NCI-H1048 (cell line): ENCODE results near the gene CAND1.
A peak's percentile ranks its signal among the peaks of the same experiment; 100 is the strongest.

ENCODE experiments used
- DNase-seq: peaks from one replicate; lab custom pipeline; 2025; lab: John Stamatoyannopoulos, UW

Gene CAND1

DNA sequence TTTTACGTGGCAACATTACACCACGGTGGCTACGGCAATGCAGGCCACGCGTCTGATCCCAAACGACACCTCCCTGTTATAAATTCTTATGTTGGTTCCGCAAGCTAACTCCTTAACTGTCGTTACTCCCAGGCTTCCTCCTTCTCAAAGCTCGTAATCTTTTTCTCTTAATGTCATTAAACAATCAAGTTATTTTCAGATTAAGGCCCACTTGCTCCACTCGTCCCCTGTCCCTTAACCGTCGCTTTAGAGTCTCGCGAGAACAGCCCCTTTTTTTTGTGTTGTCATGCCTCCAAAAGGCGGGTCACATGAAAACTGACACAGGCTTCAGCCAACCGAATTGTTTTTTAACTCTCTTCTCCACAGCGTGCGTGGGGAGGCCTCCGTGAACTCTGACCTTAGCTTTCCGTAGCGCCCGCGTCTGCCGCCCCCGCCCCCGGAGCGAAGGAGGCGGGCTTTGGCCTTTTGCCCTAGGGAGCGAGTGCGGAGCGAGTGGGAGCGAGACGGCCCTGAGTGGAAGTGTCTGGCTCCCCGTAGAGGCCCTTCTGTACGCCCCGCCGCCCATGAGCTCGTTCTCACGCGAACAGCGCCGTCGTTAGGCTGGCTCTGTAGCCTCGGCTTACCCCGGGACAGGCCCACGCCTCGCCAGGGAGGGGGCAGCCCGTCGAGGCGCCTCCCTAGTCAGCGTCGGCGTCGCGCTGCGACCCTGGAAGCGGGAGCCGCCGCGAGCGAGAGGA lies at the start of gene CAND1:
CAND1 (plus strand) TSS at position 463 of the 737 bp plus-strand sequence. CDS start 360 bp downstream, outside the sequence.
- peak; percentile 87 for DNase-seq

DNA sequence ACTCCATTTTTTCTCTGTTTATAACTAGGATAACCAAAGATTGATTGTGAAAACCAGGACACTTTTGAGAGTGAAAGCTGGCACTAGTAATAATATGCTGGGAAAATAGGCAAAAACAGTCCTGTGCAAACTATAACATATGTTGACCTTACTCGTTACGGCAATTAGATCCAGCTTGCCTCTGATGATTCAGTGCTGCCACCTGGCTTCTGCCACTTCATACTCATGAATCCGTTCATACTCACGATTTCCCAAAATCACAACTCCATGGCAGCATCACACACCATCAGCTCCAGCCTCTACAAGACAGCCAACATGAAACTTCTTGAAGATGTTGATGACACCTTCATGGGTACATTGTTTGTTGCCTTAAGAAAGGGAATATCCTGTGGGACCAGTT lies 49.1 kb upstream of the CAND1 start:
- no peak for DNase-seq

DNA sequence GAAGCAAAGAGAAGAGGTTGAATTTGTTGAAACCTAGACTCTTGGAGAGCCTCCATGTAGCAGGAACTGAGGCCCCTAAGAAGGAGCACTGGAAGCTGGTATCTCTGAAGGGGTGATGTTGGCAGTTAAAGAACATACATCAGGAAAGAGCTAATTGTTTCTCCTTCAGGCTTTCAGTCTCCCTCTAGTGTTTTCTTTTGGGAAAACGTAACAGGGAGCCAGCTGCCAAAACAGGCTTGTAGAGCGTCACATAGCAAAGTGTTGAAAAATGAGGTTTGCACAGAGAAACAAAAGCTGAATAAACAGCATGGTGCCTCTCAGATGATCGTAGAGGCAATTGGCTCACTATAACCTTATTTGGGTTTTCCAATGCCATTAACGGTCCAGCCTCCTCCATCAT lies 46.9 kb upstream of the CAND1 start:
- DNase-seq, result no peak

DNA sequence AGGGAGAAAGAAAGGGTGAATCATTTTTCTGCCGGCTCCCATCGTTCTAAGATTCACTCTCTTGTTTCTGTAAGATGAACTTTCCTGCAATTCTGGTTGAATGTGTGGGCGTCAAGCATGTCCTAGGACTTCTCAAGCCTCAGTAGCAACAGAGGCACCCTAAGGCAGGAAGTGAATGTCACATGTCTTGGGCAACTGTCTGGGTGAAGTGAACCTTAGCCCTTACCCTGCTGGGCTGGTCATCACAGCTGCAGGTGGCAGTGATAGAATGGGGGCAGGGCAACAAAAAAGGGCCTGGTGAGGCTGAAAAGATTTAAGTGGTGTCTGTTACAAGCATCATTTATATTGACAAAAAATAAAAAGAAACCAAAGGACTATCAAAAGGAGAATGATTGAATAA lies 45.9 kb upstream of the CAND1 start:
- no peak for DNase-seq

DNA sequence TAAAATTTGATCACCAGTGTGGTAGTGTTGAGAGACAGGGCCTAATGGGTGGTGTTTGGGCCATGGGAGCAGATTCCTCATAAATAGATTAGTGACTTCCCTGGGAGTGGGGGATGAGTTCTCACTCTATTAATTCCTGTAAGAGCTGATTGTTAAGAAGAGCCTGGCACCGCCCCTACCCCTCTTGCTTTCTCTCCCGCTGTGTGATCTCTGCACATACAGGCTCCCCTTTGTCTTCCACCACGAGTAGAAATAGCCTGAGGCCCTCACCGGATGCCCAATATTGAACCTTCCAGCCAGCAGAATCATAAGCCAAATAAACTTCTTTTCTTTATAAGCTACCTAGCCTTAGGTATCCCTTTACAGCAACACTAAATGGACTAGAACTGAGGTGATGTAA lies 31.9 kb upstream of the CAND1 start:
- DNase-seq, result no peak

DNA sequence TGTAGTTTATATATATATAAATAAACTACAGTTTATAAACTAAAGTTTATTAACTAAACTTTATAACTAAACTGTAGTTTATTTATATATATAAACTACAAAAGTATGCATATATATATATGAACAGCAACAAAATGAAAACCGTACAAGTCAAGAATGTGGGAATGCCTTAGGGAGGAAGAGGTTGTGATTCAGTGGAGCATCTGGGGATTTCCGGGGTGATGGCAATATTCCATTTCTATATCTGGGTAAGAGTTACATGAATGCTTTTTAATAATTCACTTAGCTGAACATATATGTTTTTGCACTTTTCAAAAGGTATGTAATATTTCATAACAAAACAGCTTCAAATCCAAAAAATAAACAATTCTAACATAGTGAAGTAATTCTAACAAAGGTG lies 30.1 kb upstream of the CAND1 start:
- DNase-seq, result no peak

DNA sequence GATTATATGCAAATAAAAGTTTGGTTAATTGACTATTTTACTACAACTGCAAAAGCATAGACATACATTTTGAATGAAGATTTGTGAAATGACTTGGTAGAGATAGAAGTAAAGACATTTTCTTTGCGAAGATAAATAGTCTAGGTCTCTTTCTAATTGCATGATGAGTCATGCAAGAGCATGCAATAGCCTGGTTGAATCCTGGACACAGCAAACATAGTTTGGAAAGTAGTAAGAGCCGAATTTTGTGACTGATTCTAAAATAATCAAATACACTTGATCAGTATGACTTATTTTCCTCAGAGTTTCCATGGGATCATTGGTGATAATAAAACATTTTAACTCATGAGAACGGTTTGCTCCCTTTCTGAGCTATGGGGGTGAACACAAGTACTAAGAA lies 27.7 kb upstream of the CAND1 start:
- no peak for DNase-seq

DNA sequence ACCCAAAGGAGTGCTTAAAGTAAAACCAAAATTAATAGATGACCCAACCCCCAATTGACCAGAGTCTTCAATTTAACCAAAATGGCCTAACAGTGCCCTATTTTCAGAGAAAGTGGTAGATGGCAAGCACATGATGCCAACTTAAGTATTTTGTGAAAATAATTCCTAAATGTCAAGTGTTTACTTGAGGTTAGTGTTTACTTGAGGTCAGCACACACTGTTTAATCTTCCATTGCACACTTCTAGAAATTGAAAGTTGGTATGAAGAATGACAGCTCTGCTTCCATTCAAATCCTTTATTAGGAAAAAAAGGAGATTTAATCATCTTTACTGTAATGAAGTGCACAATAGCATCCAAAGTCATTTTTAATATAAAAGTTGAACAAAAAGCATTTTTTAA lies 25.9 kb upstream of the CAND1 start:
- no peak for DNase-seq

DNA sequence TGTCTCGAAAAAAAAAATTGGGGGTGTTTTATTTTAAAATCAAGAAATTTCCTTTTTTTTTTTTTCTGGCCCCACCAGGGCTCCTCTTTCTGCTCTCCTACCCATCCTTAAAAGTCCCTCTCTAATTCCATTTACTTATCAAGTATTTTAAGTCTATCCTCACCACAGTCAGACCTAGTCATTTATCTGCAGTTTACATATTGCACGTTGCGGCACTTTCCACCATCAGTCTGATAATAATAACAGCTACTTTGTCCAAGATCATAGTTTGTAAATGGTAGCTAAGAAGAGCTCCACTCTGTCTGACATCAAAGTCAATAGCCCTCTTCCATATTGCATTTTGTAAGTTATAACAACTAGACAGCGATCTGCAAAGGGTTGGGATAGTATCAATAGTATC lies 23.6 kb upstream of the CAND1 start:
- DNase-seq, result no peak

DNA sequence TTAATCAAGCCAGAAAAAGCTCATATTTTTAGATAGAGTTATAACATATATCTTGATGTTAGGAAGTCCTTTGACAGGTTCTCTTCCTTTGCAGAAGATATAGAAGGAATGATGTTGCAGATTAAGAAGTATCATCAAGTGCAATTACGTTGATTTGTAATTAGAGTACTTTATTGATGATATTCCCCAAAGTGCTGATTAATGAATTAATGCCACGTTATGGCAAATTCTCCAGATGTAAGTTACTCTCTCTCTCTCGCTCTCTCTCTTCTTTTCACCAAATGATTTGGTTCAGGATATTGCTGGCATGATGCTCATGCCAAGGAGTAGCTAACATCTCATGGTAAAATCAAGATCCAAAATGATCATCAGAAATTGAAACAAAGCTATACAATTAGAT lies 18.1 kb upstream of the CAND1 start:
- DNase-seq, result no peak

DNA sequence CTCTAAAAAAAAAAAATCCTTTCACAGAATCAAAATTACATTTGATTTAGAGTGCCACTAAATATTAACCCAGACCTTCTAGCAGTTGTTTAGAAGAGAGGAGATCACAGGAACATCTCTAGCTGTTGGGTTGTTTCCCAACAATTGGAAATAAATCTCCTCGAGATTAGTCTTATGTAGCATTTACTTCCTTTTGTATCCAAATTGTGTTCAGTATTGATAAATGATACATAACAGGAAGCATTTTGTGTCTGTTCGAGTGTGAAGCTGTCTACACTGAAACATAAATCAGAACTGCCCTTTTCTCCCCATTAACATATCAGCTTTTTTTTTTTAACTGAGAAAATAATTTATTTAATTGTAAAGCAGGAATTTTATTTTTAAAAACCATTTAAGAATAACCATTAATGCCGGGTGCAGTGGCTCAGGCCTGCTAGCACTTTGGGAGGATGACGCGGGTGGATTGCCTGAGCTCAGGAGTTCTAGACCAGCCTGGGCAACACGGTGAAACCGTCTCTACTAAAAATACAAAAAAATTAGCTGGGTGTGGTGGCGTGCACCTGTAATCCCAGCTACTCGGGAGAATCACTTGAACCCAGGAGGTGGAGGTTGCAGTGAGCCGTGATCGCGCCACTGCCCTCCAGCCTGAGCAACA lies 14.7 kb upstream of the CAND1 start:
- no peak for DNase-seq

DNA sequence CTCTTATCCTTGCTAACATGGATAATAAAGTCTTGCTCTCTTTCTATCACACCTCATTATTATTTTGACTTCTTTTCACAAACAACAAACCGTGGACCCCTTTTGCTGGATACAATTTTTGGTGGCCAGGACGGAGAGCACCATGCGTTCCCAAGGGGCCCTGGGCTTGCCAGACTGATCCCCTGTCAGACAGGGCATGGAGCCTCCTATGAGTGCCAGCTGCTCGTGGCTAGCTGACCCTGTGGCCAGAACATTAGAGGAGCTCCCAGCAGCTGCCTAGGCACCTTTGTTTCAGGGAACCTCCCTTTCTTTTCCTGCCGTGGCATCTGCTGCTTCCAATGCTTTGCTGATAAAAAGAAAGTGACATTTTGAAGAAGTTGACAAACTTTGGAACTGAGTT lies 12.5 kb upstream of the CAND1 start:
- no peak for DNase-seq

DNA sequence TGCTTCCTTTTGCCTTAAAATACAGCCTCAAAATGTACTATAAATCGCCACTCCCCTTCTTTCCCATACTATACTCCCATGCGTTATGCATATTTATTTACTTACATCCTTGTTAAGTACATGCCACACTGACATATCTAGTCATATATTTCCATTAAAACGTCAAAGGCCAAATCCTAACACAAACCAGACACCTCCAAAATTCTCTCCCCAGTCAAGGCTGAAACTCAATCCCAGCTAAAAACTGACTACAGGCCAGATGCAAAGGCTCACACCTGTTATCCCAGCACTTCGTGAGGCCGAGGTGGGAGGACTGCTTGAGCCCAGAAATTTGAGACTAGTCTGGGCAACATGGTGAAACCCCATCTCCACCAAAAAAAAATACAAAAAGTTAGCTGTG lies 5.7 kb upstream of the CAND1 start:
- DNase-seq, result no peak

DNA sequence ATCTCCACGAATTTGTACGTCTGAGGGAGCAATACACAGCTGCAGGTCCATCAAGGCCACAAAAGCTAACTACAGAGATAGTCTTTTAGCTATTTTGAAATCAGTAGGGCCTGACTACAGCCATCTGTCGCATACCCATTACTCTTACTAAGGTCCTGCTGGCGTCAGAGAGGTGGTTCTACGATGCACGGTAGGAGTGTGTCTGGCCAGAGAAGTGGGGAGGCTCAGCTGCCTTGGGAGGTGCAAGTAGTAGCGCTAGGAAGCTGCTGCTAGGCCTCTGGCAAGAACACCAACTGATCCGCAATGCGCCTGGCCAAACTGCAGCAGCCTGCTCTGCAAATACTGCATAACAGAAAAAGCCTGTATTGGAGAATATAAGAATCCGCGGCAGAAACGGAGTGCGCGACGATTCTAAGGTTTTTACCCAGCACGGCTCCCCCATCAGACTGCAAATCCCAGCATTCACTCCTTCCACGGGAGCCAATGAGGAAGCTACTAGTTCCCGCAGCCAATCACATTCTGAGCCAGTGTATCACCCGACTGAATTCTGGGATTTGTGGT lies 743 bp upstream of the CAND1 start:
- DNase-seq, result peak; percentile 91

DNA sequence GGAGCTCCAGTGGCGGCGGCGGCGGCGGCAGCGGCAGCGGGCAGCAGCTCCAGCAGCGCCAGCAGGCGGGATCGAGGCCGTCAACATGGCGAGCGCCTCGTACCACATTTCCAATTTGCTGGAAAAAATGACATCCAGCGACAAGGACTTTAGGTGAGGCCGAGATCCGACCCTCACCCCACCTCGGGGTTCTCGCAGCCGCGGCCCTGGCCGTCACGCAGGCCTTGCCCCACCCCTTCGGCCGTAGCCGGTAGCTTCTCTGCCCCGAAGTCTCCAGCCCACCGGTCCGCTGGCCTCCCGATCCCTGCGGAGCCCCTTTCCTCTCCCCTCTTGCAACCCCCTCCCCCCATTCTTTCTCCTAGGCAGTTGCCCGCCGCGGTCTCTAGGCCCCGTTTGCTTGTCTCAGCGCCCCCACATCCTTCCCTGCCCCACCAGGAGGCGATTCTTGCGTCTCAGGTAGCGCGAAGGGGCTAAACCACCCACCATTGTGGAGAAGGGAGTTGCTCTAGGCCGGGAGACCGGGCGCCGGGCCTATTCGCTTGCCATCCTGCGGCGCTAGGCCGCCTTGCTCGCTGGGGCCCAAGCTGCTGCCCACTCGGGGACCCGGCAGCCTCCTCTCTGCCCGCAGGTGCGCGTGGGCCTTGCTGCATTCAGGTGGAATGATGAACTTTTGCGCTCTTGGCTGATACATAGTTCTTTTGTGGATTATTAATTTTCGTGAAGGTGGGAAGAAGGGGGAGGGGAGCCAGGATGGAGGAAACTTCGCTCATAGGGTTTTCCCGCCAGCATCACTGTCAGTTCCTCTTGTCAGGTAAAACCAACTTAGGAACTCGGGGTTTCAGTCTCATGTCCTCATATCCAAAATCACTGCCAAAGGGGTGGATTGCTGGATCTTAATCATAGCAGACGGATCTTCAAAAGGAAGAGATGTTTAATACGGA lies 745 bp downstream of the CAND1 start:
- DNase-seq, result no peak

DNA sequence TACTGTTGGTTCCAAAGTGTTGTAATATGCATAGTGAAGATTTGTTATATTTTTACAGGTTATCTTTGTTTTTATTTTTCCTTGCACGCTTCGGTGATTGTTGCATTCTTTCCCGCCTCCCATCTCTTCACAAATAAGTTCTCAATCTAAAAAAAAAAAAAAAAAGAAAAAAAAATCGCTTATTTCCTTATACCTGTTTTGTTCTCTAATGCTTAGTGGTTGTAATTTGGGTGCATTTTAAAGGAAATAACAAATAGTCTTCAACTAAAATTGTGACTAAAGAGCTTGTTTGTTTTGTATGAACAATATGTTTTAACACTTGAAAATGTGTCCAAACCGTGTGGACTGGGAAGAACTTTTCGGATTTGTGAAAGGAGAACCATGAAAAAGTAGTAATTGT lies 1.5 kb downstream of the CAND1 start:
- no peak for DNase-seq

DNA sequence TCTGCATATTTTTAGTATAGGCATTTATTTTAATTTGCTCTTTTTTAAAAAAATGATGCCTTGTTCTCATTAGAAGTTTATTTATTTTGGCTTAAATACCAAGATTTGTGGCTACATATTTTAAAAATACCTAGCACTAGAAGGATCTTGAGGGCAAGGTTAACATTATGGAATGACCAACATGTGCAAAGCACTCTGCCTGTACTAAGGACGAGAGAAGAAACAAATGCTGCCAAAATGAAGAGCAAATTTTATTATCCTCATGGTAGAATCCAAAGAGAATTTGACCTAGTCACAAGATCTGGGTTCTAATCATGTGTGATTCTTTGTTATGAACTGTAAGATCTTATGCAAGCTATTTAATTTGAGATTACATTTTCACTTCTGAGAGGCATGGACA lies 2.8 kb downstream of the CAND1 start:
- no peak for DNase-seq

DNA sequence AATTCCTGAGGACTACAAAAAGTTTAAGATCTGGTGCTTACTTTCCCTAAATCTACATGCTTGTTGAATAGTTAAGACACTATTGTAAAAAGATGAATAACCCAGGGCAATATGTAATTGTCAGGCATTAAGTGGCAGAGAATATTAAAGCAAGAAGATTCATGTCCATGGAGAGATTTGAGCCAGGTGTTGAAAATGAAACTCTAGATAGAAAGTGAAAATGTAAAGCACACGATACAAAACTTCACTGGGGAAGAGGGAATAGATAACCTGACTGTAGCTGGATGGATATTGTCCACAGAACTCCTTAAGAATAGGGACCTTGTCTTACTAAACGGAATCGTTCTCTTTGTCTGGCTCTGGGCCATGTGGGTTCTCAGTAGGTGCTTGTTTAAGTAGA lies 5.0 kb downstream of the CAND1 start:
- DNase-seq, result no peak

DNA sequence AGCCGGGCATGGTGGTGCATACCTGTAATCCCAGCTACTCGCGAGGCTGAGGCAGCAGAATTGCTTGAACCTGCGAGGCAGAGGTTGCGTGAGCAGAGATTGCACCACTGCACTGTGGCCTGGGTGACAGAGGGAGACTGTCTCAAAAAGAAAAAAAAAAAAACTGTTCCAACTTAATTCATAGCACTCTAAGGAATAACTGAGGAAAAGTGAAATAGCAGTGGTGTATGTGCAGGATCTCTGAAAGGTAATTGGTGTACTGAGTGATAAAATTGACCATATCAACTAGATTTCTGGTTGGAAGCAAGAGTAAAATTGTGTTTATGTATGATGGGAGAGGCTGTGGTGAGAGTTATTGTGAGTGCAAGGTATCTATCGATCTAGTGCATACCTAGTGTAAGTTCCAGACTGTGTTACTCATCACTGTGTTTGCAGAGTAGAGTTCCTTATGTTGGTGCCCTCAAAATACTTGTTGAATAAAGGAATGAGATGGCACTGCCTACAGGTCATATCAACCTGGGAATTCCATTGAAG lies 6.3 kb downstream of the CAND1 start:
- DNase-seq, result no peak

DNA sequence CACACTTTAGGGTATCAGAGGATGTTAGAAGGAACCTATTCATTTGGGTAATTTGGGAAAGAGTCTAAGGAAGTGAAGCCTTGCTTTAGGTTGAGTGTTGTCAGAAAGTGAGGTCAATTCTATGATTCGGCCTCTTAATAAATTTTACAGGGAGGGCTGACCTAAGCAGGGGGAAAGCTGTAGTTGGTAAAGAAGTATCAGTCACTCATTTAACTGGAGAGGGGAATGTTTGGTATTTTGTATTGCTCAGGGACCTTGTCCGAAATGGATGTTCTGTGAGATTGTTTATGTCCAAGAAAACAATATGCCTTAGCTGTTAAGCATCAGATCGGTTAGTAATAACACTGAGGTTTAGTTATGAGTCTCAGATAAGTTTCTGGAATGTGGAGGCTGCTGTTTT lies 7.3 kb downstream of the CAND1 start:
- DNase-seq, result no peak

DNA sequence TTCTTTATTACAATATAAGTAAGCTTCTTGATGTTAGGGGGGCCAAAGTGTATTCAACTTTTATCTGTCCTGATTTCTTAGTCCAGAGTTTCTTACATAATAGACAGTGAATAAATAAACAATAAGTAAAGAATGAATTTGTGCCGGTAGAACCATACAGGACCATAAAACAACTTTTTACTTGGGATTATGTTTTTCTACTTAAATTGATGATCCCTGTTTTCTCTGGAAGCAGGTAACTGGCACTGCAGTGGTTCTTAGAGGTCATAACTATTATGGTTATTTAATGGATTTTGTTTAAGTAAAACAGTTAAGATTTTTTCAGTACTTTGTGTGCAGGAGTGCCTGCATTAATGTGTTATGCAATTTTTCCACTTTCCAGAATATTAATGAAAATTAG lies 10.5 kb downstream of the CAND1 start:
- no peak for DNase-seq

DNA sequence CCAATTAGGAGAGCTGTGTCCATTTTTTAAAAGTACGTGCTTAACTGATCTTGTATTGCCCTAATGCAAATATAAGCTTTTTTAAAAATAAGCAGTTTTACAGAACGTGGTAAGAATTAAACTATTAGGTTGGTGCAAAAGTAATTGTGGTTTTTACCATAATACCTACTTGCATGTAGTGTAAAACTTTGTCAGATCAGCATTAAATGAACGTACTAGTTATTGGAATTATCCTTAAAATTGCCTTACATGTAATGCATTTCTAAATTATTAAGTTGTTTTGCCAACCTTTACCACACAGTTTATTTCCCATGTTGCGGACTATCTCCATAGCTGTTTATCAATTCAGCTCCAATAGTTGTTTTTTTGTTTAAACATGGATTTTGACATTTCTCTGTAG lies 10.9 kb downstream of the CAND1 start:
- DNase-seq, result no peak
